Left ventricle myocardium inferior (tissue), 1 donor: ENCODE data around the gene NET1. TPM values are rescaled to one million over a fixed set of nuclear protein-coding genes. Genes with fewer than 3 reads are reported as not detected.

ENCODE experiments used
- DNase-seq: peaks from one replicate; pipeline ENCODE4 v3.0.0-alpha.2; 2020
- H3K27ac ChIP-seq: fragments of 200-600 bp; replicated peaks from 2 replicates; pipeline ENCODE4 v1.8.0; 2021
- H3K27me3 ChIP-seq: fragments of 200-600 bp; 2 replicates; pipeline ENCODE4 v1.8.0; 2021; ENCODE audit warnings: low read depth
- H3K36me3 ChIP-seq: fragments of 200-600 bp; 2 replicates; pipeline ENCODE4 v1.8.0; 2021
- H3K4me1 ChIP-seq: fragments of 200-600 bp; 2 replicates; pipeline ENCODE4 v1.8.0; 2021
- H3K4me3 ChIP-seq: fragments of 200-600 bp; 2 replicates; pipeline ENCODE4 v1.8.0; 2021; ENCODE audit warnings: mild to moderate bottlenecking, moderate library complexity
- H3K9me3 ChIP-seq: fragments of 200-600 bp; replicated peaks from 2 replicates; pipeline ENCODE4 v1.8.0; 2021
- CTCF ChIP-seq: fragments of 200-600 bp; IDR thresholded peaks from 2 replicates; pipeline ENCODE4 v1.8.0; 2021; ENCODE audit warnings: antibody characterized with exemption, mild to moderate bottlenecking, borderline replicate concordance
- intact Hi-C: fragments of 100-400 bp; cut with micrococcal nuclease; formaldehyde crosslinking; loops from one replicate; pipeline ENCODE4 v1.11.0; 2022
- total RNA-seq: library from RNA; stranded (reverse); fragmentation: NEBNext Ultra II Directional; extraction: Animal tissue kit (Norgen Biotek cat#: 25700); gene quantifications from one replicate; pipeline ENCODE4 v1.2.1, GENCODE V29; 2021
- donor health status: DM: no; HTN: yes; CAD: no; lungs with severe emphysema.

Gene NET1
- total RNA-seq, 1 donor from 2014 or later = 11.3 TPM

- no peak overlapping the region for H3K27ac ChIP-seq
- no peak for TF ChIP-seq CTCF
- no peak overlapping the region for H3K4me3 ChIP-seq
- H3K36me3 ChIP-seq = no peaks in the 10 kb centered on the region
- H3K9me3 ChIP-seq = peaks cover 5% of the 10 kb centered on the region
- DNase-seq = no peak
- no peaks in the 10 kb centered on the region for H3K4me1 ChIP-seq
- peaks cover 5% of the 10 kb centered on the region for H3K27me3 ChIP-seq
- intact Hi-C loops = no loop called here
Measured at GRCh38 chr10:5381187-5381586, 31.2 kb upstream of the NET1 start.

- no peak for TF ChIP-seq CTCF
- peaks cover 16% of the 10 kb centered on the region for H3K9me3 ChIP-seq
- H3K4me1 ChIP-seq = no peaks in the 10 kb centered on the region
- DNase-seq = no peak
- no peaks in the 10 kb centered on the region for H3K36me3 ChIP-seq
- H3K27ac ChIP-seq = no peak overlapping the region
- H3K4me3 ChIP-seq = no peak overlapping the region
- intact Hi-C loops = no loop called here
- peaks cover 5% of the 10 kb centered on the region for H3K27me3 ChIP-seq
Measured at GRCh38 chr10:5385224-5385623, 27.1 kb upstream of the NET1 start.

DNA sequence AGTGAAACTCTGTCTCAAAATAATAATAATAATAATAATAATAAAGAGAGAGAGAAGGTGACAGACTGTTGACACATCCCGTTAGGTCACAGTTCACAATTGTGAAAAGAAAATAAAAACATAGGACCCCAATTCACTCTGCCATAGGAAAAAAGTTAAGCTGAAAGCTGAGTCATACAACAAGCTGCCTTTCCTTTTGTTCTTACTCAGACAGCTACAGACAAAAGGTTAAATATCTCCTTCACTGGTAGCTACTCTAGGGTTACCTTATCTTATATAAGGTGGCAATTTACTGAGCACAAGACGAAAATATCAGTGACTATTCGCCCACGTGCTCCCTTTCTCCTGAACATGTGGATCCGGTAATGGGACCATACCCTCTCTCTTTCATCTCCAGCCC, 25.2 kb upstream of the NET1 start:
- intact Hi-C loops = no loop called here
- H3K27ac ChIP-seq = no peak overlapping the region
- no peaks in the 10 kb centered on the region for H3K36me3 ChIP-seq
- TF ChIP-seq CTCF = no peak
- H3K27me3 ChIP-seq = peaks cover under 1% of the 10 kb centered on the region
- no peak for DNase-seq
- no peak overlapping the region for H3K4me3 ChIP-seq
- H3K4me1 ChIP-seq = no peaks in the 10 kb centered on the region
- H3K9me3 ChIP-seq = peaks cover 36% of the 10 kb centered on the region

DNA sequence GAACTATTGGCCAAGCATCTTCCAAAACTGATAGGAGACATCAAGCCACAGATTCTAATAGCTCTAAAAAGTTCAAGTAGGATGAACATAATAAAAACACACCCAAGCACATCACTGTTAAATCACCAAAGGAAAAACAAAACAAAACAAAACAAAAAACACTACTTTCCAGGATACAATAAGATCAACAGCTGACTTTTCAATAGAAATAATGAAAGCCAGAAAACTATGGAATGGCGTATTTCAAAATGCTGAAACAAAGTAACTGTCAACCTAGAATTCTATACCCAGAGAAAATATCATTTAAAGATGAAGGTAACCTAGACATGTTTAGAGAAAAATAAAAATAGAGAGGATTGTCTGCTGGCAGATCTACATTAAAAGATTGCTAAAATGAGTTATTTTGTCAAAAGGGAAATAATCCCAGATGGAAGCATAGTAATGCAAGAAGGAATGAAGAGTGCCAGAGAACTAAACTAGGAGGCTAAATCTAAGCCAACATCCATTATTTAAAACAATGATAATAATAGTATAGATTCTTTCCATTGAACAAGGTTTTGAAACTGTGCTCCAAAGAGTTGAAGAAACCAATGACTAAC, 21.7 kb upstream of the NET1 start:
- intact Hi-C loops = no loop called here

GRCh38 chr10:5391790-5392189, 20.6 kb upstream of the NET1 start:
- peaks cover 38% of the 10 kb centered on the region for H3K9me3 ChIP-seq
- TF ChIP-seq CTCF = no peak
- no peak overlapping the region for H3K27ac ChIP-seq
- no peaks in the 10 kb centered on the region for H3K27me3 ChIP-seq
- no peak overlapping the region for H3K4me3 ChIP-seq
- intact Hi-C loops = no loop called here
- H3K4me1 ChIP-seq = no peaks in the 10 kb centered on the region
- H3K36me3 ChIP-seq = no peaks in the 10 kb centered on the region
- no peak for DNase-seq

More for the DNA sequence above, 21.7 kb upstream of the NET1 start:
- Histone ChIP-seq H3K4me3 (no peak overlapping the region), H3K36me3 (no peaks in the 10 kb centered on the region), H3K27ac (no peak overlapping the region), H3K9me3 (peaks cover 38% of the 10 kb centered on the region), H3K27me3 (no peaks in the 10 kb centered on the region), H3K4me1 (no peaks in the 10 kb centered on the region)
- no peak for DNase-seq
- TF ChIP-seq CTCF = no peak

GRCh38 chr10:5393529-5393928, 18.8 kb upstream of the NET1 start:
- intact Hi-C loops = no loop called here
- Histone ChIP-seq H3K27ac (no peak overlapping the region), H3K27me3 (no peaks in the 10 kb centered on the region), H3K9me3 (peaks cover 38% of the 10 kb centered on the region), H3K4me1 (no peaks in the 10 kb centered on the region), H3K36me3 (no peaks in the 10 kb centered on the region), H3K4me3 (no peak overlapping the region)
- no peak for DNase-seq
- TF ChIP-seq CTCF = no peak
